Spleen (tissue), 11 donors: ENCODE data around the gene INPP4B. TPM values are rescaled to one million over a fixed set of nuclear protein-coding genes. Genes with fewer than 3 reads are reported as not detected.

Experiments
- DNase-seq: peaks from one replicate; pipeline ENCODE4 v3.0.0-alpha.2; 2020
- H3K27ac ChIP-seq, 8 donors: fragments of 200-600 bp; sonication (generic) in 7 of 8; 1 replicate in 4 of 8; 2 replicates in 4 of 8; pipeline versions ENCODE4 v1.5.0 to v1.8.0; 2016 to 2021; ENCODE audit warnings: inconsistent platforms in 4 of 8, mild to moderate bottlenecking in 4 of 8, moderate library complexity in 1 of 8
- H3K27me3 ChIP-seq, 7 donors: fragments of 200-600 bp; sonication (generic) in 6 of 7; replicated peaks in 1 of 7; 1 replicate in 4 of 7; 2 replicates in 3 of 7; pipeline versions ENCODE4 v1.5.0 to v1.8.0; 2016 to 2021; ENCODE audit warnings: inconsistent platforms in 3 of 7, mild to moderate bottlenecking in 1 of 7
- H3K36me3 ChIP-seq, 6 donors: fragments of 200-600 bp; sonication (generic) in 5 of 6; 1 replicate in 4 of 6; 2 replicates in 2 of 6; pipeline versions ENCODE4 v1.5.0 to v1.8.0; 2016 to 2021; ENCODE audit warnings: inconsistent platforms in 2 of 6
- H3K4me1 ChIP-seq, 6 donors: fragments of 200-600 bp; sonication (generic) in 5 of 6; 1 replicate in 3 of 6; 2 replicates in 3 of 6; pipeline versions ENCODE4 v1.5.0 to v1.8.0; 2016 to 2021; ENCODE audit warnings: inconsistent platforms in 3 of 6
- H3K4me3 ChIP-seq, 8 donors: fragments of 200-600 bp; sonication (generic) in 7 of 8; 1 replicate in 4 of 8; 2 replicates in 4 of 8; pipeline versions ENCODE4 v1.5.0 to v1.8.0; 2016 to 2021; ENCODE audit warnings: inconsistent platforms in 4 of 8, mild to moderate bottlenecking in 4 of 8, moderate library complexity in 2 of 8
- H3K9me3 ChIP-seq, 8 donors: fragments of 200-600 bp; sonication (generic) in 7 of 8; 1 replicate in 4 of 8; 2 replicates in 4 of 8; pipeline versions ENCODE4 v1.5.0 to v1.8.0; 2016 to 2021; ENCODE audit warnings: inconsistent platforms in 4 of 8
- POLR2A ChIP-seq, 3 donors: fragments of 450-650 bp; IDR thresholded peaks; one replicate each; pipeline ENCODE4 v1.5.1; 2017; ENCODE audit warnings: antibody characterized with exemption in 3 of 3, mild to moderate bottlenecking in 1 of 3
- POLR2AphosphoS5 ChIP-seq, 3 donors: sonication (generic); formaldehyde crosslinking; IDR thresholded peaks; one replicate each; pipeline ENCODE4 v1.5.1; 2017; ENCODE audit warnings: antibody characterized with exemption in 3 of 3
- WGBS, 5 donors: extraction: QIAGEN DNeasy Blood & Tissue Kit in 3 of 5; methylation state at CpG; one replicate each; pipeline versions ENCODE4 v1.1.5 to v1.1.7; 2013 to 2018; 5-methylcytosine and 5-hydroxymethylcytosine counted together
- intact Hi-C: fragments of 100-400 bp; cut with DNase I; formaldehyde crosslinking; loops from one replicate; pipeline ENCODE4 v1.15.0; 2023; ENCODE audit warnings: low total_unique reads
- polyA plus RNA-seq, 3 donors: library from polyadenylated mRNA; stranded (reverse); fragments of 200-250 nt; gene quantifications; one replicate each; pipeline ENCODE4 v1.2.1, GENCODE V29; 2013
- total RNA-seq, 7 donors: library from RNA; depleted of rRNA in 3 of 7; stranded (reverse); fragments of >200 nt in 3 of 7; fragmentation: NEBNext Ultra II Directional in 4 of 7; extraction: Animal tissue kit (Norgen Biotek cat#: 25700) in 4 of 7; gene quantifications; one replicate each; pipeline versions ENCODE4 v1.1.0 to v1.2.1, GENCODE V29; 2016 to 2021
- TF ChIP-seq, protein P1 (sequence below), 11 experiments: fragments of 200-600 bp in 7 of 11; fragments of 450-650 bp in 4 of 11; sonication (generic) in 4 of 11; IDR thresholded peaks in 8 of 11; conservative IDR thresholded peaks in 3 of 11; 1 replicate in 7 of 11; 2 replicates in 4 of 11; pipeline versions ENCODE4 v1.4.0 to v1.8.0; 2016 to 2021; ENCODE audit warnings: antibody characterized with exemption in 11 of 11, inconsistent platforms in 4 of 11, mild to moderate bottlenecking in 1 of 11
- donor health status: healthy with polysubstance abuse.
- donor health status: DM: no; HTN: no; CAD: no; lungs with moderate emphysema.
- donor health status: DM: no; HTN: no; CAD: no.
- donor health status: Bipolar disorder and iron deficiency.
- donor health status: healthy.
- donor health status: DM: no; HTN: no; CAD: no.
- donor health status: DM: yes; HTN: yes; CAD: no.

INPP4B gene
- total and polyA plus RNA-seq, 10 donors: 0.78 to 31.6 (median 26.8) TPM

DNA sequence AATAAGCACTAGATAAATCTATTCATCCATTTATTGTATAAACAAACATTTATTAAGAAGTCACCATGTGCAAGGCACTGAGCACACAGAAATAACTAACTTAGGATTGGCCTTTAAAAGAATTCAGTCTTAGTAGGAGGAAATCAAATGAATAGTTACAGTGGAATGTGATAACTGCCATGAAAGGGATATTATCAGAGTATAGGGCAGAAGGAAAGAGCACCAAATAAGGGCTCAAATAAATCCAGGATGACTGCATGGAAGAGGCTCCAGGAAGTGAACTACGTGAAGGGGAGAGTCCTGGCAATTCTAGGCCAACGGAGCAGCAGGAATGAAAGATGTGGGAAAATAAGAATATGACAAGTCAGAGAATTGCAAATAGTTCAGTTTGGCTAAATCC lies 406.0 kb downstream of the INPP4B start:
- TF ChIP-seq, protein P1, sequence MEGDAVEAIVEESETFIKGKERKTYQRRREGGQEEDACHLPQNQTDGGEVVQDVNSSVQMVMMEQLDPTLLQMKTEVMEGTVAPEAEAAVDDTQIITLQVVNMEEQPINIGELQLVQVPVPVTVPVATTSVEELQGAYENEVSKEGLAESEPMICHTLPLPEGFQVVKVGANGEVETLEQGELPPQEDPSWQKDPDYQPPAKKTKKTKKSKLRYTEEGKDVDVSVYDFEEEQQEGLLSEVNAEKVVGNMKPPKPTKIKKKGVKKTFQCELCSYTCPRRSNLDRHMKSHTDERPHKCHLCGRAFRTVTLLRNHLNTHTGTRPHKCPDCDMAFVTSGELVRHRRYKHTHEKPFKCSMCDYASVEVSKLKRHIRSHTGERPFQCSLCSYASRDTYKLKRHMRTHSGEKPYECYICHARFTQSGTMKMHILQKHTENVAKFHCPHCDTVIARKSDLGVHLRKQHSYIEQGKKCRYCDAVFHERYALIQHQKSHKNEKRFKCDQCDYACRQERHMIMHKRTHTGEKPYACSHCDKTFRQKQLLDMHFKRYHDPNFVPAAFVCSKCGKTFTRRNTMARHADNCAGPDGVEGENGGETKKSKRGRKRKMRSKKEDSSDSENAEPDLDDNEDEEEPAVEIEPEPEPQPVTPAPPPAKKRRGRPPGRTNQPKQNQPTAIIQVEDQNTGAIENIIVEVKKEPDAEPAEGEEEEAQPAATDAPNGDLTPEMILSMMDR (IDR thresholded peaks at IDR 0.05 in 8 of 11, conservative IDR thresholded peaks at IDR 0.05 in 3 of 11): no peak
- TF ChIP-seq POLR2AphosphoS5 (IDR thresholded peaks at IDR 0.05): no peak
- no peak for TF ChIP-seq POLR2A (IDR thresholded peaks at IDR 0.05)
- Histone ChIP-seq H3K4me1 (no peaks in the 10 kb centered on the region), H3K4me3 (no peak overlapping the region), H3K9me3 (peaks cover 0 to 9% (median 0%) of the 10 kb centered on the region in 8 donors), H3K27me3 (no peaks in the 10 kb centered on the region), H3K36me3 (no peaks in the 10 kb centered on the region), H3K27ac (no peak overlapping the region)
- intact Hi-C loops: no loop called here
- no peak for DNase-seq
- 84 to 90% (median 88%) methylated on average over 2 of the region's 2 CpGs for WGBS, 5 donors

DNA sequence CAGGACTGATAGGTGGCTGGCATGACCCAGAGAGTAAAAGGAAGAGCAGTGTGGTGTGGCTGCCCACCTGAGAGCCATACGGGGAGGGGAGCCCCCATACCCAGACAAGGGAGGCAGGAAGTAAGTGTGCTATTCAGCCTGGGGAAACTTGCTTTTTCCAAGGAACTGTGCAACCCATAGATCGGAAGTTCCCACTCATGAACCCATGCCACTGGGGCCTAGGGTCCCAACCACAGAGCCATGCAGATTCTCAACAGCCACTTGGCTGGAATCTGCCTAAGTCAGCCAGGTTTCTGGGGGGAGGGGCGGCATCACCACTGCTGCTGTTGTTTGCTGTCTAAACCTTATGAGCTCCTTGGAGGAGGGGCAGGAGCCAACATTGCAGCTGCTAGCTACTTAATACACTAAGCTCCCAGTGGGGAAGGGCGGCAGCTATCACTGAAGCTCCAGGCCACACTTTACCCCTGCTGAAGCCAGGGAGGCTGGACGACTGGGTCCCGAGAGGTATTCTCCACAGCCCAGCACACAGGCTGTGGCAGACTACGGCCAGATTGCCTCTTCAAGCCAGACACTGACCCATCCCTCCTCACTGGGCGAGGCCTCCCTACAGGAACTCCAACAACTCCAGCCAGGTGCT lies 410.4 kb downstream of the INPP4B start:
- peaks cover 0 to 15% (median 4%) of the 10 kb centered on the region in 8 donors for H3K9me3 ChIP-seq
- H3K27ac ChIP-seq: no peak overlapping the region
- TF ChIP-seq, protein P1 (IDR thresholded peaks at IDR 0.05 in 8 of 11, conservative IDR thresholded peaks at IDR 0.05 in 3 of 11): no peak
- no peak for TF ChIP-seq POLR2A (IDR thresholded peaks at IDR 0.05)
- TF ChIP-seq POLR2AphosphoS5 (IDR thresholded peaks at IDR 0.05): no peak
- no peak for DNase-seq
- H3K4me3 ChIP-seq: no peak overlapping the region
- no peaks in the 10 kb centered on the region for H3K36me3 ChIP-seq
- intact Hi-C loops: no loop called here
- H3K4me1 ChIP-seq: no peaks in the 10 kb centered on the region
- no peaks in the 10 kb centered on the region for H3K27me3 ChIP-seq
- 84 to 98% (median 90%) methylated on average over 3 to 8 of the region's 8 CpGs for WGBS, 5 donors

DNA sequence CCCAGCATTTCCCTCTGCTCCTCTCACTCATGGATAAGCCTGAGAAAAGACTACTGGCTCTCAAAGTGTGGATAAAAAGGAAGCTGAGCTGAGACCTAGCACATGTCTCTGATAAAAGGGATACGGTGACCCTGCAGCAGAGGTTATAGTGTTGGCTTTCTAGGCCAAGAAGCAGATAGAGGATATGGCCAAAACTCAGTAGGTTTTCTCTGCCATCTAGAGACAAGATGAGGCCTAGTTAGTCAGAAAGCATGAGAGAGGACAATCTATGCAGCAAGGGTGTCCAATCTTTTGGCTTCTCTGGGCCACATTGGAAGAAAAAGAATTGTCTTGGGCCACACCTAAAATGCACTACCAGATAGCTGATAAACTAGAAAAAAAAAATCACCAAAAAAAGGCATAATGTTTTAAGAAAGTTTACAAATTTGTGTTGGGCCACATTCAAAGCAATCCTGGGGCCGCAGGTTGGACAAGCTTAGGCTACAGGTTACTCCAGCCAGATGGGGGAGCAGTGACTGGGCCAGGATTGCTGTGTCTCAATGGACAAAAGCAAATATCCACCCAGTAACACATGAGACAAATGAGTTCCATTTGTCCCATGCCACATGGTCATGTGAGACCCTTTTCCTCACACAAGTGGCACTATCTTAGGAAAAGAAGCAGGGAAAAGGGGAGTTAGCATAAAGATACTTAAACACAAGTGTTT lies 411.4 kb downstream of the INPP4B start:
- H3K4me3 ChIP-seq: no peak overlapping the region
- H3K36me3 ChIP-seq: no peaks in the 10 kb centered on the region
- H3K4me1 ChIP-seq: no peaks in the 10 kb centered on the region
- no peaks in the 10 kb centered on the region for H3K27me3 ChIP-seq
- DNase-seq: no peak
- H3K9me3 ChIP-seq: peaks cover 0 to 15% (median 4%) of the 10 kb centered on the region in 8 donors
- TF ChIP-seq POLR2AphosphoS5 (IDR thresholded peaks at IDR 0.05): no peak
- TF ChIP-seq, protein P1 (IDR thresholded peaks at IDR 0.05 in 8 of 11, conservative IDR thresholded peaks at IDR 0.05 in 3 of 11): no peak
- TF ChIP-seq POLR2A (IDR thresholded peaks at IDR 0.05): no peak
- H3K27ac ChIP-seq: no peak overlapping the region
- WGBS, 5 donors: 86 to 98% (median 93%) methylated on average over 2 of the region's 2 CpGs
- intact Hi-C loops: no loop called here

DNA sequence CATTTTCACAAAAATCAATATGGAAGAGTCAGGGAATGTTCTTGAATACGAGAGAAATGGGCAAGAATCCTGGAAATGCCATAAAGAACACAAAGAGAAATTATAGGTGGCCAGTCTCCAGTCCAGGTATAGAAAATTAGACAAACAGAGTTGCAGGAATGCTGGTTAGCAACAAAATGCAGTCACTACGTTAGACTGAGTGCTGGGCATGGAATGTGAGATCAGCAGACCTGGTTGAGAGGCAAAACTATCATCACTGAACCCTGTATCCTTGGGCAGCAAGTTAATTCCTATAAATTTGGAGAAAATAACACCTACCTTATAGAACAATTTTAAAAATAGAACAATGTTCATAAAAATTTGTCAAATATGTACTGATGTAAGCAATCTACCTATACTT lies 417.4 kb downstream of the INPP4B start:
- H3K4me3 ChIP-seq: no peak overlapping the region
- H3K9me3 ChIP-seq: no peaks in the 10 kb centered on the region
- 59 to 85% (median 83%) methylated on average over 2 of the region's 2 CpGs for WGBS, 5 donors
- no peak for TF ChIP-seq POLR2A (IDR thresholded peaks at IDR 0.05)
- no peak for TF ChIP-seq POLR2AphosphoS5 (IDR thresholded peaks at IDR 0.05)
- TF ChIP-seq, protein P1 (IDR thresholded peaks at IDR 0.05 in 8 of 11, conservative IDR thresholded peaks at IDR 0.05 in 3 of 11): no peak
- H3K36me3 ChIP-seq: no peaks in the 10 kb centered on the region
- H3K27me3 ChIP-seq: no peaks in the 10 kb centered on the region
- no peaks in the 10 kb centered on the region for H3K4me1 ChIP-seq
- no peak overlapping the region for H3K27ac ChIP-seq
- intact Hi-C loops: no loop called here
- no peak for DNase-seq
